PC-9 (cell line): ENCODE measurements around the gene PEMT. TPM values are rescaled to one million over a fixed set of nuclear protein-coding genes. Genes with fewer than 3 reads are reported as not detected.

Experiments
- BruUV-seq: library from RNA; stranded (reverse); fragments of 400-500 nt; replicated peaks from 2 replicates; lab custom pipeline; 2021; lab: Mats Ljungman, UMichigan
- CTCF ChIA-PET: fragments of 300-600 bp; sonication (Branson Sonifier 250); formaldehyde crosslinking; loops from one replicate; lab custom pipeline; 2022; ENCODE audit warnings: antibody characterized with exemption; lab: Charles Lee
- POLR2A ChIA-PET: fragments of 300-600 bp; sonication (Branson Sonifier 250); formaldehyde crosslinking; loops from one replicate; lab custom pipeline; 2022; ENCODE audit warnings: antibody characterized with exemption; ENCODE audit not compliant: unreplicated experiment; lab: Charles Lee
- DNase-seq, 2 experiments: peaks; one replicate each; pipeline versions ENCODE4 v3.0.0 to v3.0.0-alpha.2; 2015 to 2022; ENCODE audit warnings: mixed read lengths in 1 of 2
- H2AFZ ChIP-seq: fragments of 200-600 bp; sonication (generic); 2 replicates; pipeline ENCODE4 v1.8.1; 2017; ENCODE audit warnings: antibody characterized with exemption
- H3F3A ChIP-seq: fragments of 200-600 bp; sonication (generic); 2 replicates; pipeline ENCODE4 v1.8.1; 2017; ENCODE audit warnings: antibody characterized with exemption, mild to moderate bottlenecking, low read depth; ENCODE audit not compliant: insufficient read depth
- H3K27ac ChIP-seq: fragments of 200-600 bp; sonication (generic); 2 replicates; pipeline ENCODE4 v1.6.1; 2016; ENCODE audit warnings: mixed run types
- H3K27me3 ChIP-seq: fragments of 200-600 bp; sonication (generic); 2 replicates; pipeline ENCODE4 v1.6.1; 2016; ENCODE audit warnings: low read depth, mixed run types; ENCODE audit not compliant: insufficient read depth
- H3K36me3 ChIP-seq: fragments of 200-600 bp; sonication (generic); 2 replicates; pipeline ENCODE4 v1.6.1; 2016; ENCODE audit warnings: low read depth, mixed run types
- H3K4me1 ChIP-seq: fragments of 200-600 bp; sonication (generic); replicated peaks from 2 replicates; pipeline ENCODE4 v1.6.1; 2016; ENCODE audit warnings: mixed run types; ENCODE audit not compliant: insufficient read depth
- H3K4me2 ChIP-seq: fragments of 200-600 bp; sonication (generic); 2 replicates; pipeline ENCODE4 v1.6.1; 2017; ENCODE audit warnings: mixed run types
- H3K4me3 ChIP-seq: fragments of 200-600 bp; sonication (generic); 2 replicates; pipeline ENCODE4 v1.6.1; 2016; ENCODE audit warnings: mixed run types
- H3K79me2 ChIP-seq: fragments of 200-600 bp; sonication (generic); 2 replicates; pipeline ENCODE4 v1.6.1; 2017; ENCODE audit warnings: low read depth, mixed run types
- H3K9me2 ChIP-seq: fragments of 200-600 bp; sonication (generic); 2 replicates; pipeline ENCODE4 v1.8.1; 2017; ENCODE audit warnings: mild to moderate bottlenecking; ENCODE audit not compliant: insufficient read depth
- H3K9me3 ChIP-seq: fragments of 200-600 bp; sonication (generic); 2 replicates; pipeline ENCODE4 v1.8.1; 2016; ENCODE audit warnings: low read depth; ENCODE audit not compliant: insufficient read depth
- H4K20me1 ChIP-seq: fragments of 200-600 bp; sonication (generic); 2 replicates; pipeline ENCODE4 v1.8.1; 2017; ENCODE audit not compliant: insufficient read depth
- CTCF ChIP-seq: fragments of 200-600 bp; sonication (generic); conservative IDR thresholded peaks from 2 replicates; pipeline ENCODE4 v1.6.1; 2017; ENCODE audit warnings: mixed run types, antibody characterized with exemption, mild to moderate bottlenecking, moderate library complexity
- EZH2 ChIP-seq: fragments of 200-600 bp; sonication (generic); IDR thresholded peaks from 2 replicates; pipeline ENCODE4 v1.8.0; 2017; ENCODE audit warnings: antibody characterized with exemption, low read depth
- intact Hi-C: fragments of 100-400 bp; cut with micrococcal nuclease; formaldehyde crosslinking; loops from one replicate; pipeline ENCODE4 v1.10.0; 2022; ENCODE audit not compliant: unreplicated experiment
- total RNA-seq: library from RNA; stranded (reverse); gene quantifications from 2 replicates; pipeline ENCODE4 v1.2.3, GENCODE V29; 2021

PEMT gene
- total RNA-seq, 1 experiment from 2014 or later = 61.2 TPM

DNA sequence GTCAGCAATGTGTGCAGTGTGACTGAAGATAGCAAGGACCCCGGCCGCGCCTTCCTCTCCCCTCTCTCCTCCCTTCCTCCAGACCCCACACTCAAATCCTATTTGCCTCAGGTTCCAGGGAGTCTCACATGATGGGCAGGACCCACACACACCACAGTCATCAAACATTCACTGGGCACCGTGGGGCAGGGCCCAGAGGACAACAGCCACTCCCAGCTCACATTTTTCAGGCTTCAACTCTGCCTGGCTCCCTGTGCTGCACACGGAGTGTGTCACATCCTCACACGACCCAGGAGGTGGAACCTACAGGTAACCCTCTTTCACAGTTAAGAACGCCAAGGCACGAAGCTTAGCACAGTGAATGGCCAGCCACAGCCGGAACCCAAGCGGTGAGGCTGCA, 30.5 kb downstream of the PEMT start:
- Histone ChIP-seq H3F3A (no peaks in the 10 kb centered on the region), H3K4me2 (no peak overlapping the region), H3K36me3 (no peaks in the 10 kb centered on the region), H3K27ac (no peak overlapping the region), H2AFZ (no peak overlapping the region), H3K4me1 (no peaks in the 10 kb centered on the region), H3K27me3 (no peaks in the 10 kb centered on the region), H4K20me1 (peaks cover 74% of the 10 kb centered on the region), H3K4me3 (no peak overlapping the region), H3K79me2 (no peaks in the 10 kb centered on the region; the same call in 1 of the 2 replicates), H3K9me2 (no peaks in the 10 kb centered on the region), H3K9me3 (no peaks in the 10 kb centered on the region)
- no peak for DNase-seq
- BruUV-seq = no TSS peak
- TF ChIP-seq EZH2 = no peak
- TF ChIP-seq CTCF = no peak
- ChIA-PET POLR2A (interaction anchor here (0.7 kb wide), 1 partner anchor 1259 kb away, joined by 4 read pairs; no protein-coding TSS in a partner anchor), CTCF (no interaction called here)
- intact Hi-C loops = no loop called here

DNA sequence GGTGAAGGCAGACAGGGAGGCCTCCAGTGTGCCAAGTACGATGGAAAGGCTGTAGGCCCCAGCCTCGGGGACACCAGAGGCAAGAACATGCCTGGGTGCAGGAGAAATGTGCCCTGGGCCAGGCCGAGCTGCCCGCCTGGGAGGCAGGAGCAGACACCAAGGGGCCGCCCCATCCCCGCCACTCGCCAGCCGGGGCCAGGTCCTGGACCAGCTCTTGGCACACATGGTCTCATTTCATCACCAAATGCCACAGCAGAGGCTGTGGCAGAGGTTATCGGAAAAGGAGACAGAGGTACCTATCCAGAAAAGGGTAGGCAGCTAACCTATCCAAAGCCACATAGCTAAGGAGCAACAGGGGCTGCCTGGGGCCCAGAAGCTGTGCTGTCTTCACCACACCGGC, 31.3 kb downstream of the PEMT start:
- TF ChIP-seq CTCF (no peak), EZH2 (no peak)
- Histone ChIP-seq H3K27ac (no peak overlapping the region), H3K4me2 (no peak overlapping the region), H3K4me3 (no peak overlapping the region), H3F3A (no peaks in the 10 kb centered on the region), H3K4me1 (no peaks in the 10 kb centered on the region), H3K36me3 (no peaks in the 10 kb centered on the region), H3K9me2 (no peaks in the 10 kb centered on the region), H3K9me3 (no peaks in the 10 kb centered on the region), H4K20me1 (peaks cover 75% of the 10 kb centered on the region), H3K27me3 (no peaks in the 10 kb centered on the region), H3K79me2 (no peaks in the 10 kb centered on the region; the same call in 1 of the 2 replicates), H2AFZ (no peak overlapping the region)
- BruUV-seq = no TSS peak
- ChIA-PET POLR2A (no interaction called here), CTCF (no interaction called here)
- intact Hi-C loops = no loop called here
- no peak for DNase-seq

DNA sequence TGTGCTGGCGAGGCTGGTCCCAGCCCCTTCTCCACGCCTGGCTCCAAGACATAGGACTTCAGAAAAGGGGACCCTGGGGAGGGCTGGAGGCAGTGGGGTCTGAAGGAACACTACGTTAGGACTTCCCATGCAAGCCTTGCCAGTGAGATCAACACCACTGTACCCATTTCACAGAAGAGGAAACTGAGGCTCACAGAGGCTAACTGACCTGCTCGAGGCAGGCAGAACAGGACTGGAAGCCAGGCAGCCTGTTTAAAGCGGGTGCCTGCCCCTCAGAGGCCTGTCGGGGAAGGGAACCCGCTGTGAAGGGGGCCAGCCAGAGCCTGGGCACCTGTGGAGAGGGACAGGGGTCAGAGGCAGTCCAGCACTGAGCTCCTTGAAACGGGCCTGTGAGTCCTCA, 32.3 kb downstream of the PEMT start:
- H4K20me1 ChIP-seq = peaks cover 65% of the 10 kb centered on the region
- no peak overlapping the region for H3K4me3 ChIP-seq
- H3K27me3 ChIP-seq = no peaks in the 10 kb centered on the region
- no peak for DNase-seq
- TF ChIP-seq EZH2 (no peak), CTCF (no peak)
- CTCF ChIA-PET = no interaction called here
- intact Hi-C loops = no loop called here
- H3K27ac ChIP-seq = no peak overlapping the region
- no peaks in the 10 kb centered on the region for H3K9me3 ChIP-seq
- H3K79me2 ChIP-seq = no peaks in the 10 kb centered on the region; the same call in 1 of the 2 replicates
- H3K9me2 ChIP-seq = no peaks in the 10 kb centered on the region
- no peak overlapping the region for H2AFZ ChIP-seq
- no peaks in the 10 kb centered on the region for H3F3A ChIP-seq
- no peaks in the 10 kb centered on the region for H3K36me3 ChIP-seq
- POLR2A ChIA-PET = no interaction called here
- H3K4me1 ChIP-seq = no peaks in the 10 kb centered on the region
- no TSS peak for BruUV-seq
- no peak overlapping the region for H3K4me2 ChIP-seq
